GM15510 (cell line): ENCODE data around the gene SPATA3.

ENCODE experiments used
- POLR2A ChIP-seq: IDR thresholded peaks from 3 replicates; pipeline ENCODE4 v1.6.1; 2011; ENCODE audit warnings: borderline replicate concordance; ENCODE audit not compliant: insufficient read length; ENCODE audit errors: extremely low read depth

SPATA3 gene

GRCh38 chr2:230995821-230996220 lies at the start of gene SPATA3:
TSS of gene SPATA3 (plus strand) at chr2:230996121. CDS start at chr2:230996234, 113 bp downstream.
- TF ChIP-seq POLR2A = no peak

- peak; percentile 28 for TF ChIP-seq POLR2A
These were observed 49.3 kb upstream of the SPATA3 start for GRCh38 chr2:230946429-230947234.

- no peak for TF ChIP-seq POLR2A
These were observed 48.7 kb upstream of the SPATA3 start for GRCh38 chr2:230947235-230947576.

- TF ChIP-seq POLR2A = peak; percentile 62
These were observed 48.0 kb upstream of the SPATA3 start for GRCh38 chr2:230947908-230948365.

GRCh38 chr2:230949966-230950873 lies 45.7 kb upstream of the SPATA3 start:
- peak; percentile 26 for TF ChIP-seq POLR2A

GRCh38 chr2:230950874-230951339 lies 45.0 kb upstream of the SPATA3 start:
- peak; percentile 18 for TF ChIP-seq POLR2A

GRCh38 chr2:230951396-230951795 lies 44.5 kb upstream of the SPATA3 start:
- no peak for TF ChIP-seq POLR2A

GRCh38 chr2:230952226-230952956 lies 43.5 kb upstream of the SPATA3 start:
- no peak for TF ChIP-seq POLR2A

- TF ChIP-seq POLR2A = peak; percentile 25
These were observed 42.1 kb upstream of the SPATA3 start for GRCh38 chr2:230953845-230954244.

GRCh38 chr2:230954746-230955145 lies 41.2 kb upstream of the SPATA3 start:
- no peak for TF ChIP-seq POLR2A

GRCh38 chr2:230955163-230955737 lies 40.7 kb upstream of the SPATA3 start:
- no peak for TF ChIP-seq POLR2A

- peak; percentile 42 for TF ChIP-seq POLR2A
These were observed 38.8 kb upstream of the SPATA3 start for GRCh38 chr2:230956827-230957755.

GRCh38 chr2:230957756-230958391 lies 38.0 kb upstream of the SPATA3 start:
- no peak for TF ChIP-seq POLR2A
